ENCODE data around the gene KHDC4.

KHDC4 gene

GRCh38 chr1:155969377-155969791 lies 35.2 kb upstream of the KHDC4 start:
- no peak for DNase-seq (ENCODE audit: low read depth)

GRCh38 chr1:155968670-155969069 lies 34.5 kb upstream of the KHDC4 start:
- no peak for DNase-seq (ENCODE audit: low read depth)

- DNase-seq (ENCODE audit: low read depth): no peak
Observed at GRCh38 chr1:155968051-155968400, 33.8 kb upstream of the KHDC4 start.

DNA sequence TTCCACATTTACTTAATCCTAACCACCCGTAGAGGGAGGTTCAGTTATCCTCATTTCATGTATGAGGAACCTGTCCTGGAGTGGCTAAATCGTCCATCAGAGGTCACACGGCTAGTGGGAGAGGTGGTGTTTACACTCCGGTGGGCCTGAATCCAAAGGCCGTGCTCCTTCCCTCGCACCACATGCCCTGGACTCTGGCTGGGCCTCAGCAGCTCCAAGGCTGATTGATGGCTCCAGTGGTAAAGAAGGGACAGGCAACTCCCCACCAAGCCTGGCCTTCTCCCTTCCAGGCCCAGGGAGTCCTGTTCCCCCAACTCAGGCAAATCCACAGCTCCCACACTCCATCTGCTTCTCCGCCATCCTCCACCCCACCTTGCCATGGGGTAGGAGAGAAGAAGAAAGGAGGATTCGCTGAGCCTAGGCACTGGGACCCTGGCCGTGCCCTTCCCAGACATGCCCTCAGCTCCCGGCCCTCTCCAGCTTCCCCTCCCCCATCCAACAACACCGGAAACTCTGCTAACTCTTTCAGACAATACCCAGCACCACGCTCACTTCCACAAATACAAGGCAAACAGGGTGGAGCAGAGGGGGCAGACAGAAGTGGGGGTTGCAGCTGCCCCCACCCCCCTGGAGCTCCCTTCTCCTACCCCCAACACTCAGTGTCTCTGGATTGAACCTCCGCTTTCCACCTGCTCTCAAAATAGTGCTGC lies 33.3 kb upstream of the KHDC4 start:
- no peak for DNase-seq (ENCODE audit: low read depth)

DNA sequence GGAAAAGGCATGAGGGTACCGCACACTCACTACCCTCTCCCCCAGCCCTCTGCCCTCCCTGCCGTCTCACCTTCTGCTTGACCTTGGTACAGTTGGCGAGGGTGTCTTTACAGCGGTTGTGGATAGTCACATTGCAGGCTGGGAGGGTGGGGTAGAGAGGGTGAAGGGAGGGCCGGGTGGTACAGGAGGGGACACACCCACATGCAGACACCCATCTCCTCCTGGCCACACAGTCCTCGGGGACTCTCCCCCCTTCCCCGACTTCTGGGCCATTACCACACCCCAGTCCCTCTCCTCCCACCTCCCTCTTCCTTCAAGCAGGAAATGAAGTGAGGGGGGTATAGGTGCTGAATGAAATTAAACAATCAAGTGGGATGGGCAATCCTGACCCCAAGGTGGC lies 32.5 kb upstream of the KHDC4 start:
- DNase-seq (ENCODE audit: low read depth): no peak

GRCh38 chr1:155966135-155966534 lies 31.9 kb upstream of the KHDC4 start:
- no peak for DNase-seq (ENCODE audit: low read depth)

DNA sequence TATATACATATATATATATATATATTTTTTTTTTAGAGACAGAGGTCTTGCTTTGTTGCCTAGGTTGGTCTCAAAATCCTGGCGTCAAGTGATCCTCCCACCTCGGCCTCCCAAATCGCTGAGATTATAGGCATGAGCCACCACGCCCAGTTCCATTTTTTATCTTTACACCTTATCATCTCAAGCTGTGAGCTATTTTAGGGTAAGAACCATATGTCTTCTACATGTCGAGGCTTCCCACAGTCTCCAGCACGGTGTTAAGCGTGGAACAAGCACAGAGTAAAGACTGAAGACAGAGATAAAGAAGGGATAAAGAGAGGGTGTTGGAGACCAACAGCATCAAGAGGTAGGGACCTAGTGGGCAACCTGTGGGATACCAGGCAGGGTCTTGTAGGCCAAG lies 30.0 kb upstream of the KHDC4 start:
- no peak for DNase-seq (ENCODE audit: low read depth)

DNA sequence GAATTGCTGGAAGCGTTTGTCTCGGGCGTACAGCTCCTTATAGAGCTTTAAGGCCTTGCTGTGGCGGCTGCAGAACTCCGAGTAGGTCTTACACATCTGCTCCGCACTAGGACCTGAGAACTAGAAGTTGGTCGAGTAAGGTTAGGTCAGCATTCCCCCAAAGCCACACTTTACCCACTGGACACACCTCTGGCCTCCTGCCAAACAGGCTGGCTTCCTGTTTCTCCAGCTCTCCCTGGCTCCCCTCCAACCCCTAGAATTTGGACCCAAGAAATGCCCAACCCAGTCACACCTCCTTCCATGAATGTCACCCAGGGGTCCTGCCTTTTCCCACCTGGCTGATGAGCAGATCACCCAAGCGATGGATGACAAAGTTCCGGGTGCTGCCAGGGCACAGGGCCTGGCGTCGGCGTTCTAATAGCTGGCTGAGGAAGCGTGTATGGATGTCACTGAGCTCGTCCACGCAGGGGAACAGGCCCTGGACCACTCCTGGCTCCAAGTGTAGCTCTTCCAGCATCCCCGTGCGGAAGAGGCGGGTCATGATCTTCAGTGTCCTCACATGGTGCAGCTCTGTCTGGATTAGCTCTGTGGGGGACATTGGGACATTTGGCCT lies 28.5 kb upstream of the KHDC4 start:
- no peak for DNase-seq (ENCODE audit: low read depth)

- no peak for DNase-seq (ENCODE audit: low read depth)
Observed at GRCh38 chr1:155961937-155962336, 27.7 kb upstream of the KHDC4 start.

DNA sequence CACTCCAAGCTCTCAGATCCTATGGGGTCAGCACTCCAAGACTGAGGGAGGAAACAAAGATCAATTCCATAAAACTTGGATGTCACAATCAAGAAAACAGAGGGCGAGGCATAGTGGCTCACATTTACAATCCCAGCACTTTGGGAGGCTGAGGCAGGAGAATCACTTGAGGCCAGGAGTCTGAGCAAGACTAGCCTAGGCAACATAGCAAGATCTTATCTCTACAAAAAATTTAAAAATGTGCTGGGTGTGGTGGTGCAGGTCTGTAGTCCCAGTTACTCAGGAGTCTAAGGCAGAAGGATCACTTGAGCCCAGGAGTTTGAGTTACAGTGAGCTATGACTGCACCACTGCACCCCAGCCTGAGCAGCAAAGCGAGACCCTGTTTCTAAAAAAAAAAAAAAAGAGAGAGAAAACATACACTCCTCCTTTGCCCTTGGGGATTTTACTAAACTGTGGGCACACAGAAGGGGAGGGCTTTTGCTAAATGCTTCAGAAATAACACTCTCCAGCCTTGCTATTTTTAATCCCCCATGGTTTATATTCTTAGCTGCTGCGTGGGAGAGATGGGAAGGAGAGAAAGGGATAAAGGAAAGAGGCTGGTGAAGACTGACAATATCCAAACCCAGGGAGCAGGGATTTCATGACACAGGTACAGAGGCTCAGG lies 26.0 kb upstream of the KHDC4 start:
- no peak for DNase-seq (ENCODE audit: low read depth)

GRCh38 chr1:155957411-155957915 lies 23.2 kb upstream of the KHDC4 start:
- DNase-seq (ENCODE audit: low read depth): no peak

GRCh38 chr1:155954645-155955044 lies 20.4 kb upstream of the KHDC4 start:
- DNase-seq (ENCODE audit: low read depth): no peak

GRCh38 chr1:155952505-155952890 lies 18.3 kb upstream of the KHDC4 start:
- DNase-seq (ENCODE audit: low read depth): no peak

- DNase-seq (ENCODE audit: low read depth): no peak
Observed at GRCh38 chr1:155951753-155952504, 17.7 kb upstream of the KHDC4 start.

GRCh38 chr1:155950829-155951228 lies 16.6 kb upstream of the KHDC4 start:
- no peak for DNase-seq (ENCODE audit: low read depth)

DNA sequence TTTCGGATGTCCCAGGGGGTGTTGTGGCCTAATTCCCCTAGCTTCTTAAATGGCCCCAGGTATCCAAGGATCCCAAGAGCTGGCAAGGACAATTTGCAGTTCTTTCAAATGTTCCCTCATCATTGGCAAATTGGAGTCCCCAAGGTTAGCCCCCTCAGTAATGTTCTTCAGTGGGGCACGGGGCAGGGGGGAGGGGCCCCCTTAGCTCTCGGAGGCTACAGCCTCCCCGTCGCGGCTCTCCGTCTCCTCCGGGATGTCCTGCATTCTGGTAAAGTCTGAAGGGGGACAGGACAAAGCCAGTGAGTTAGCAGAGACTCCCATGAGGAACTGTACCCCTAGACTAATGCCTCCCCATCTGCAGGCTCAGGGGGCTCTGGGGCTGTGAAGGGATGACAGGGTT lies 13.5 kb upstream of the KHDC4 start:
- DNase-seq (ENCODE audit: low read depth): no peak

DNA sequence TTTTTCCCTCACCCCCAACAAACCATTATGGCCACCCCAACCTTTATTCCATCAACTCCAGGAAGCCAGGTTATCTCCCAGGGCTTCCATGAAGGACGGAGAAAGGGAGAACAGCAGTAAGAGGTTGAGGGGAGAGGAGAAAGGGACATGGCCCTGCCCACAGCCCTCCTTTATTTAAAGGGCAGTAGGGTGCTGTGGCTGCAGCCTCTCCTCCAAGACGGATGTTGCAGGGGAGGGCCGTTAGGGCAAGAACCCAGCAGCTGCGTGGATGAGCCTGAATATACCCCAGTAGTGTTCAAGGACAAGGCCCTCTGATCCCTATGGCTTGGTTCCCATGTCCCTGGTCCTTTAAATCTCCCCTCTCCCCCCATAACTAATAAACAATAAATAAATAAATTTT lies 13.1 kb upstream of the KHDC4 start:
- no peak for DNase-seq (ENCODE audit: low read depth)

DNA sequence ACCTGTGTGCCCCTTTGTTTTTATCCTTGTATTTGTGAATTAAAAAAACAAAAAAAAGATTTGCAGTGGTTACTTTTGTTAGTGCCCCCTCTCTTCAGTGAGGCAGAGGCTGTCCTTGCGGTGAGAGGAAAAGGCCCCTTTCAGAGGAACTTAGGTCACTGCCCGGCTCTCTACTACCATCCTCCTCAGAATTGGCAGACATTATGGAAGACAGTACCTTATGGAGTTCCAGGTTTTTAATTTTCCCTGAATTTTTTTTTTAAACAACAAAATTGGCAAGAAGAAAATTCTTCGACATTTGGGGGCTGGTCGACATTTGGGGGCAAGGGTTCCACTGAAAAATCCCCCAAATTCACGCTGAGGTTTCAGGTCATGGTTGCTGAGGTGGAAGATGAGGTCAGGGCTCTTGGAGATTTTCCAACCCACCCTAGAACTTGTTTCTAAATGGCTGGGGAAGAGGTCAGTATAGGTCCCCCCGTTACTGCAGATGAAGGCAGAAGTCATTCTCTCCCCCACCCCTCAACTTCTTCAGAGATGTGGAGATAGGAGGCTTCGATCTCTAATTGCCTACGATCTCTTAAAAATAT lies 12.5 kb upstream of the KHDC4 start:
- no peak for DNase-seq (ENCODE audit: low read depth)

DNA sequence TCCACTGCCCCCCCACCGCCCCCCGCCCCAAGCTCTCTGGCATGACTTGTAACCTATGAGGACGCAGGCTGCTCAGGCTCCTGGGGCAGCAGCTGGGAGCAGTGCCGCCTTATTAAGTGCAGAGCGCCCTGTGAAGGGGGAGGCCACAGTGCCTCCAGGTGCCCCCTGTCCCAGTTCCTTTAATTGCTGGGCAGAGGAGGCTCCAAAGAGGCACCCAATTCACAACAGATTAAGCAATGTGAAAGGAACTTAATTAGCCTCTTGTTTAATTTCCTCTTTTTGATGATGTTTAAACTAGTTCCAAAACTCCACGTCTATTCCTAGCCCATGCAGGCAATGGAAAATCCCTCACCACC lies 10.2 kb upstream of the KHDC4 start:
- no peak for DNase-seq (ENCODE audit: low read depth)

GRCh38 chr1:155942578-155943141 lies 8.4 kb upstream of the KHDC4 start:
- no peak for DNase-seq (ENCODE audit: low read depth)

DNA sequence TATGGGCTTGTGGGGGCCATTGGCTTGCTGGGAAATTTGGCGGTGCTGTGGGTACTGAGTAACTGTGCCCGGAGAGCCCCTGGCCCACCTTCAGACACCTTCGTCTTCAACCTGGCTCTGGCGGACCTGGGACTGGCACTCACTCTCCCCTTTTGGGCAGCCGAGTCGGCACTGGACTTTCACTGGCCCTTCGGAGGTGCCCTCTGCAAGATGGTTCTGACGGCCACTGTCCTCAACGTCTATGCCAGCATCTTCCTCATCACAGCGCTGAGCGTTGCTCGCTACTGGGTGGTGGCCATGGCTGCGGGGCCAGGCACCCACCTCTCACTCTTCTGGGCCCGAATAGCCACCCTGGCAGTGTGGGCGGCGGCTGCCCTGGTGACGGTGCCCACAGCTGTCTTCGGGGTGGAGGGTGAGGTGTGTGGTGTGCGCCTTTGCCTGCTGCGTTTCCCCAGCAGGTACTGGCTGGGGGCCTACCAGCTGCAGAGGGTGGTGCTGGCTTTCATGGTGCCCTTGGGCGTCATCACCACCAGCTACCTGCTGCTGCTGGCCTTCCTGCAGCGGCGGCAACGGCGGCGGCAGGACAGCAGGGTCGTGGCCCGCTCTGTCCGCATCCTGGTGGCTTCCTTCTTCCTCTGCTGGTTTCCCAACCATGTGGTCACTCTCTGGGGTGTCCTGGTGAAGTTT lies 7.8 kb upstream of the KHDC4 start:
- no peak for DNase-seq (ENCODE audit: low read depth)
